ENCODE measurements around the gene CXCL17.

Gene CXCL17

DNA sequence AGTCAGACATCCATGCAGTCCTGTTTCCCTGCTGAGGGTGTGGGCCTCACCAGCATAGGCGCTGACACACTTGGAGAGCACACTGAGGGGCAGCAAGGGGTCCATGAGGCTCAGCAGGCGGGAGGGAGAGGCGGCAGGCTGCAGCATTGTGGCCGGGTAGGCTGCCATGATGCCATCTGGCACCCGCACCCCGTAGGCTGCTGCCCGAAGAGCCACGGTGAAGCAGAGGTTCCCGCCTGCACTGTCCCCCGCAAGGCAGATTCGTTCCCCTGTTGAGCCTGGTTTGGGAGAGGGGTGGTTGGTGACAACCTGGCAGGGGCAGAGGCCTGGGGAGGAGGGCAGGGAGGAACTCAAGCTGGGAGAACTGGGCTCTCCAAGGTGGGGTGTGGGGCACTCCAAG is 36.6 kb downstream of the CXCL17 start:
- H3K4me3 ChIP-seq (ENCODE audit: low read length): no peak overlapping the region
- no peak for DNase-seq (ENCODE audit: low read depth, low spot score)

DNA sequence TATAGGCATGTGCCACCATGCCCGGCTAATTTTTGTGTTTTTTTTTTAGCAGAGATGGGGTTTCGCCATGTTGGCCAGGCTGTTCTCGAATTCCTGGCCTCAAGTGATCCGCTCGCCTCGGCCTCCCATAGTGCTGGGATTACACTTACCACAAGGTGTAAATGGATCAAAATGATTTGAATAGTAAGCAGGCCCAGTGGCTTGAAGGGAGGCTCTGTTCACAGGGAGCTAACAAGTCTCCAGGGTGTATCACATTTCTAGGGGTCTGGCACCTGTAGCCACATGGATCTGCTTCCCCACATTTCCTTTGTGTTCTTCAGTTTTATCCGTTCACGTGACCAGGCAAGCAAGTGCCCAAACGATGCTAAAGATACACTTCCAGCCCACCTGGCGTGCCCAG is 39.2 kb downstream of the CXCL17 start:
- H3K4me3 ChIP-seq (ENCODE audit: low read length): no peak overlapping the region
- no peak for DNase-seq (ENCODE audit: low read depth, low spot score)

DNA sequence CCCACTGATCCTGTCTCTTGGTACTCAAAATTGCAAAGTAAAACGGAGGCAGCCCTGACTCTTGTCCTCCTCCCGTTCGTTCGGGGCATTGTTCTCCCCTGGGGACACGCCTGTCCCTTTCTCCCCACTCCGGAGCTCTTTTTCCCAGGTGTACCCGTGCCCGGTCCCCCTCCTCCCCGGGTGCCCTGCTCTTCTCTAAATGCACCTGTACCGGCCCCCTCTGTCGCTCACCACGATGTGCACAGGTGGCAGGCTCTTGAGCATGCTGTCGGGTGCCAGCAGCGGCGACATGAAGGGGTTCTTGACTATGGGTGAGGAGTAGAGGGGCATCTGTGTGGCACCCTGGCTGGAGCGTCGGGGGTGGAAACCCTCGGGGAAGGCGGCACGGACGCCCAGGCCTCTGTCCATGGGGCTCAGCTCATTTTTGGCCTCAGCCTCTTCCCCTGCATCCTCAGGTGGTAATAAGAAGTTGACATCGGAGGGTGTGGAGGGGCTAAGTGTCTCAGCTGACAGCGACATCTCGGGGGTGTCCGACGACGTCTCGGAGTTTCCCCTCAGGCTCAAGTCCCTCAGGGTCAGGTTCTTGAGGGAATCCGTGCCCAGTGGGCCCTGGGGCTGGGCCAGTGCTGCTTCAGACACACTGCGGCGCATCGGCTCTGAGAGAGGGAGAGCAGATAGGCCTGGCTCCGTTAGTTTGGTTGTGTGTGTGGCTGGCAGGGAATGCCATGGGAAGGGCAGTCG is 40.2 kb downstream of the CXCL17 start:
- DNase-seq (ENCODE audit: low read depth, low spot score): no peak
- peak overlapping the region; percentile 59 for H3K4me3 ChIP-seq (ENCODE audit: low read length)

DNA sequence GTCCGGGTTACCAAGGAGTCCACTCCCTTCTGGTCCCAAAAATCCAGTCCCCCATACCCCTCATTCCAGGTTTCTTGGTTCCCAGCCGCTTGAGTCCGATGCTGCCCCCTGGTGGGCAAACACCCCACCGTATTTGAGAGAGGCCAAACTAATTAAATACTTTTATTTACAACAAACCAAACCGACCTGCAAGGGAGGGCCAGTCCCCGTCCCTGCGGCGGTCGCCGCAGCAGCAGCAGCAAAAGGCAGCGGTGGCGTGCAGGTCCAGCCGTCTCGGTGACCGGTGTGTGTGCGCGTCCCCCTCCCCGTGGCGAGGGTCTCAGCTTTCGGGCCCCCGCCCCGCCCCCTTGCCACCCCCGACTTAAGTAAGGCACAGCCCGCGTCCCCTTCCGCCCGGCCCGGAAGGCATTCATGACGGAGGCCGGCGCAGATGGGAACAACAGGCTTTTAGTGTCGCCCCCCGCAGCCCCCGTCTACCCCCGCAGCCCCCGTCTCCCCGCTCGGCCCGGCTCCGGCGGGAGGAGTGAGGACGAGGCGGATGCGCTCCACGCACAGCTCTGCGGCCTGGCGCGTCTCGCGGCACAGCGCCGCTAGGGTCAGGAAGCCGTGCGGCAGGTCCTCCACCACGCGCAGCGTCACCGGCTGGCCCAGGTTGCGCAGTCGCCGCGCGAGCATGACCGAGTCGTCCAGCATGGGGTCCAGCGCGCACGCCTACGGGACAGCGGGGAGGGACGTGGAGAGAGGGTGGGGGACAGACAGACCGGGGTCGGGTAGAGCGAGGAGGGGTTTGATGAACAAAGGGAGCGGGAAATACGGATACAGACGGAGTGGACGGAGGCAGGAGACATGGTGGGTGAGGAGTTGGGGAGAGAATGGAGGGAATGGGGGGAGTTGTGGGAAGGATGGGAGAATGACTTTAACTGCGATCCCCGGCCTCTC is 41.1 kb downstream of the CXCL17 start:
- DNase-seq (ENCODE audit: low read depth, low spot score): peak; percentile 69
- H3K4me3 ChIP-seq (ENCODE audit: low read length): peak overlapping the region; percentile 59

DNA sequence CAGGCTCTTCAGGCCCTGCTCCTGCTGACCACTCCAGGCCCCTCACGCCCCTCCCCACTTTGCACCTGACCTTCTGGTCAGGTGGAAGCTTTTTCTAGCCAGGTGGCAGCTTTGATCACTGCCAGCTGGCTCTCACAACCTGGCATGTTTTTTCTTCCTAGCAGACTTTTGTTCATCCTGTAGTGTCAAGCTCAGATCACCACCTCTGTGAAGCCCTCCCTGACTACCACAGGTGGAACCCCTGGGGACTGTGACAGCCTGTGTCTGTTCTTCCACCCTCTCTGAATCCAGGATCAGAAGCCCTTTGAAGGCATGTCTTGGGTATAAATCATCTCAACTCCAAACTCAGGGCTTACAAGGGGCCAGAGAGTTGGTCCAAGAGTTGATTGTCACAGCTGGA is 42.3 kb downstream of the CXCL17 start:
- no peak for DNase-seq (ENCODE audit: low read depth, low spot score)
- H3K4me3 ChIP-seq (ENCODE audit: low read length): no peak overlapping the region

DNA sequence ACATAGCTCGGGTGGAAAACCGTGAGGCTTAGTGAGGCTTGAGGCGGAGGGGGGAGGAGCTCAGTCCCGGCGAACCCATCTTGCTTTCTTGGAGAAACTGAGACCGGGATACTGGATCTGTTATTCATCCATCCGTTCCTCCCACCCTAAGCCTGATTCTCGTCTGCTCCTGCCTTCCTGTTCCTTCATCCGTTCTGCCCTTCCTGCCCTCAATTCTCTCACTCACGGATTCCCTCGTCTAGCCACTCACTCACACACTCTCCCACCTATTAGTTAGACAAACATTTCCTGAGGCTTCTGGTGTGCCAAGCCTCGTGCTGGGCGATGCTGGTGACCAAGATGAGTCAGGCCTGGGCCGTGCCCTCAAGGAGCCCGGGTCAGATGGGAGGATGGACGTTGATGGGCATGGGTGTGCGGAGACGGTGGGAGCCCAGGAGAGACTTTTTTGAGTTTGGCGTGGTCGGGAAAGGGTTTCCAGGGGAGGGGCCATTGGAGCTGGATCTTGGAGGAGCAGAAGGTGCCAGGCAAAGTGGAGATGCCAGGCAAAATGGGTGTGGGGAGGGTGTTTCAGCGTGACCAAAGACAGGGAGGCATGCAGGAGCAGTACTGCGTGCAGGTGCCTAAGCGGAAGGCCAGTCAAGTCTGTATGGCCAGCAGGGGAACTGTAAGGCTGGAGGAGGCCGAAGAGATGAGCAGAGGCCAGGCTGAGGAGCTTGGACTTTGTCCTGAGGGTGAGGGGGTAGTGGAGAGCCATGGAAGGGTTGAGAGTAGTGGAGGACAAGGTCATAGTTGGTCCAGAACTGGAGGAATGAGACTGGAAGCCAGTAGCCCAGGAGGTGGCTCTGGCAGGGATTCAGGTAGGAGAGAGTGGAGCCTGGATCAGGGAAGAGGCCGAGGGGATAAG is 45.2 kb downstream of the CXCL17 start:
- DNase-seq (ENCODE audit: low read depth, low spot score): no peak
- no peak overlapping the region for H3K4me3 ChIP-seq (ENCODE audit: low read length)

DNA sequence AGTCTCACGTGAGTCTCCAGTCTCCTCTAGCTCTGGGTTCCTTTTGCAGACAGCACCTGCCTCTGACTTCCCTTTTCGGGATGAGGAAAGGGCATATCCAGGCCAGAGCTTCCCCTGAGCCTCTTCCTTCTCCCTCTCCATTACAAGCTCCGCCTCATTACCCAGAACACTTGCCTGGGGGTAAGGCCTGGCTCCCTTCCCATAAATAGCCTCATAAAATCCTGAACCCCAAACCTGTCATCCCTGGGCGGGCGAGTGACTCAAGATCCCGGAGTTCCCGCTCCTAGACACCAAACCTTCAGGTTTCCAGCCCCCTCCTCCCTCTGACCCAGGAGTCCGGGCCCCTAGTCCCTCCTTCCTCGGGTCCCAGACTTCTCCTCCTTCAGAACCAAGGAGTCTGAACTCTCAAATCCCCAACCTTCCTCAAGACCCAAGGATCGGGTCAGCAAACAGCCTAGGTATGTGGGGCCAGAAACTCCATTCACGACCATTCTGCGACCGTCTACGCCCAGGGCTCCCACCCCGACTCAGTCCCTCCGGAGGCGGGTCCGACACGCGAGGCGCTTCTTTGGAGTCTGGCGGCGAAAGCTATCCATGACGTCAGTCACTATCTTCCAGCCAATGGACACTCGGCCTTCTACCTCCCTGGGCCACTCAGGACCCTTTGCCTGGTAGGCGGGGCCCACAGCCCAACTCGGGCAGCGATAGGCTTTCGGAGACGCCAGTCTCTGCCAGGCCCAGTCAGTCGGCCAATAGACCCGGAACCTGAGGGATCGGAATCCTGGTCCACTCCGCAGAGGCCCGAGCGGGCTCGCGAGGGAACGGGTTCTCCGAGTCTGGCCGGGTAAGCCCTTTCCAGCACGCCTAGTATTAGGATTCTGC is 46.1 kb downstream of the CXCL17 start:
- DNase-seq (ENCODE audit: low read depth, low spot score): no peak

DNA sequence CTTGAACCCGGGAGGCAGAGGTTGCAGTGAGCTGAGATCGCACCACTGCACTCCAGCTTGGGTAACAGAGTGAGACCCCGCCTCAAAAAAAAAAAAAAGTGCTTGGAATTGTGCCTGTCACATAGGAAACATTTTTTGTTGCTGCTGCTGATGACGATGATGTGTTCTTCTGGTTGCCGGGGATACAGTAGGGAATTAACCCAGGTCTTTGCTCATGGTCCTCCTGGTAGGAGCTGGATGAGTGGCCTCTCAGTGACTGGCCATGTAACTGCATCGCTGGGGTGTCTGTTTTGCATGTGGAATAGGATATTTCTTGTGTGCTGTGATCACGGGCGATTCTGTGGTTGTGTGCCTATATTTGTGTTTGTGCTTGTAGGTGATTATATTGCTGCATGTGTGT is 48.0 kb downstream of the CXCL17 start:
- no peak overlapping the region for H3K4me3 ChIP-seq (ENCODE audit: low read length)
- no peak for DNase-seq (ENCODE audit: low read depth, low spot score)

More for the DNA sequence above, 46.1 kb downstream of the CXCL17 start:
- no peak overlapping the region for H3K4me3 ChIP-seq (ENCODE audit: low read length)

DNA sequence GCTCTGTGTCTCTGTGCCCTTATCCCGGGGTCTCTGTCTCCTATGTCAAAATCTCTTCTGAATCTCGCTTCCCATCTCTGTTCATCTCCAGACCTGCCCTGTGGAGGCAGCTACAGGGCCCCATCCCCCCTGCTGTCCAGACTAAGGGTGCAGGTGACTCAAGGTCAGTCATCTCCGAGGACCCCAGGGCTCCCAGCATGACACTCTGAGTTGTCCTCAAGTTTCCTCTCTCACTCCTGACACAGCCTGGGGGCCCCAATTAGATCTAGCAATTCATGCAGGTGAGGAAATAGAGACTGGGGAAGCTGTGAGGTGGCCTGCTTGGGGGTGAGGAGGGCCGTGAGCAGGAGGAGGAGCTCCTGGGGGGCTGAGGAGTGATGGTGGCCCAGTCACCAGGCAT is 50.6 kb downstream of the CXCL17 start:
- H3K4me3 ChIP-seq (ENCODE audit: low read length): no peak overlapping the region
- no peak for DNase-seq (ENCODE audit: low read depth, low spot score)

DNA sequence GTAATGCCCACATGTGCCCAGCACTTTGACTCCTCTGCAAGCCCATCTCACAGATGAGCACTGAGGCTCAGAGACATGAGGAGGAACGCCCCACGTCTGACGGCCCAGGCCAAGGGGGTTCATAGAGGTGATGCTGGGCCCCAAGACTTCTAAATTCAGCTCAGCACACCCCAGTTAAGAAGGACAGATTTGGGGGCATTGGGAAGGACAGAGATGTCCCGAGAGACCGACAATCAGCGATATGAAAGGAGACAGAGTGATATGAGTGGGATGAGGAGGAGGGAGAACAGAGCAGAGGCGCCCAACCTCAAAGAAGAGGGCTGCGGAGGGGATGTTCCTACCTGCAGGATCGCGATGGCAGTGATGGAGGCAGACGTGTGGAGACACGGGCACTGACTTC is 52.8 kb downstream of the CXCL17 start, which contains the start of gene CNFN:
Gene CNFN, minus strand, starts transcription at position 399 of the 400 bp plus-strand sequence. CDS start 1,260 bp downstream, outside the sequence.
- DNase-seq (ENCODE audit: low read depth, low spot score): no peak
- H3K4me3 ChIP-seq (ENCODE audit: low read length): no peak within 1 kb of the TSS

DNA sequence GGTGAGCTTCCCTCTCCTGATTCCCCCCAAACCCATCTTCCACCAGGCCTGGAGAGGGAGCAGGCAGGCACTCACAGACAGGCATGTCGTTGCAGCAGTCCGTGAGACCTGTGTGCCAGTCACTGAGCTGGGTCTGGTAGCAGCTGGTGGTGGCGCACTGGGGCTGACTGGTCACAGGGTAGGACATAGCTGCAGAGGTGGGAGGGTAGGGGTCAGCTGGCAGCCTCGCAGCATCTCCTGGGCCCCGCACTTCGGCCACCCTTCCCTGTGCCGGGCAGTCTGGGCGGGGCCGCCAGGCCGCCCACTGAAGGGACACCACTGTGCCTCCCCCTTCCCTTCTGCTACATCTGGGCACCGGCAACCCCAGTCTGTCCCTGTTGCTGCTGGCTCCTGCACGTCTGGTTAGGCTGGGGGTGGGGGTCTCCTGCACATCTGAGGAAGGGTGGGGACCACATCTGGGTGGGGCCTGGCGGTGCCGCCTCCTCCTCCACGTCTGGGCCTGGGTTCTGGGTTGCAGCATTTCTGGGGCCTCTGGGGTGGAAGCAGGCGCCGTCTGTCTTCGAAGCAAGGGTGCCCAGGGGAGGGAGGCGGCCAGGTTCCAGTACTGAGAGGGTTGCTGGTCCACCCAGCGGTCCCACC is 53.8 kb downstream of the CXCL17 start:
- H3K4me3 ChIP-seq (ENCODE audit: low read length): no peak overlapping the region
- no peak for DNase-seq (ENCODE audit: low read depth, low spot score)

DNA sequence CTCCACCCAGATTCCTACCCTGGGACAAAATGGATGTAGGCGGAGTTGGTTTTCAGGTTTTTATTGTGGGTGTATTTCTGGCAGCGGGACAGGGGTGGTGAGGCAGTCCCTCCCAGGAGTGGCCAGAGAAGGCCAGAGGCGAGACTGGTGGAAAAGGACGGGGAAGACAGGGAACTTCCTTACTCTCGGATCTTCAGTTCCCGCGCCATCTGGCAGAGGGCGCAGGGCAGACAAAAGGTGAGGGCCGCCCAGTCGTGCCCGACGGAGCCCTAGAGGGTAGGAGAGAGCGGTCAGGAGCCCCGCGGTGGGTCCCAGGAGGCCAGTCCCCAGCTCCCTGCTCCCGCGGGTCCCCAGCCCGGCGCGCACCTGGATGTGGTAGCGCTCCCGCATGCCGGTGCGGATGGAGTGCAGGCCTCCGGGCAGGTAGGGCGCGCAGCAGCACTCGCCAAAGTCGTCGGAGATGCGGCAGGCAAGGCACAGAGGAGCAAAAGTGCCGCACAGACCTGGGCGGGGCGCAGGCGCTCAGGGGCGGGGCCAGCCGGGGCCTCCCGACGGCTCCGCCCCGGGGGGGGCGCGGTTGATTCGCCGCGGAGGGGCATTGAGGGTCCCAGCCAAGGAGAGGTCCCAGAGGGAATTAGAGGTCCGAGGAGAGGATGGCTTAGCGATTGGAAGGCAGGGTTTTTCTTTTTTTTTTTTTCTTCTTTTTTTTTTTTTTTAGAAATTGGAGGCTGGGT is 55.6 kb downstream of the CXCL17 start:
- H3K4me3 ChIP-seq (ENCODE audit: low read length): peak overlapping the region; percentile 49
- DNase-seq (ENCODE audit: low read depth, low spot score): peak; percentile 28

DNA sequence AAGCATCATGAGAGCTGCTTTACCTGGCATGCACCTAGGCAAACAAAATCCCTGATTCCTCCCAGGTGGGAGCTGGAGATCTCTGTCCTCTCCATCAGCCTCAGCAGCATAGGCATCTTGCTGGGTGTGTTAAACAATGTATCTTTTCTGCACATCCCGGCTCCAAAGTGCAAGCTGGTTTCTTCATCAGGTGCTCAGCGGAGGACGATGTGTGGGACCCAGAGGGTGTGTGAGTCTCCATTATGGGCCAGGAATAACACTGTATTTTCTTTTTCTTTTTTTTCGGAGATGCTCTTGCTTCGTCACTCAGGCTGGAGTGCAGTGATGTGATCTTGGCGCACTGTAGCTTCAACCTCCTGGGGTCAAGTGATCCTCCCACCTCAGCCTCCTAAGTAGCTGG is 62.6 kb downstream of the CXCL17 start:
- DNase-seq (ENCODE audit: low read depth, low spot score): no peak
- no peak overlapping the region for H3K4me3 ChIP-seq (ENCODE audit: low read length)

Measured in Jurkat, Clone E6-1 (cell line).